ENCODE measurements around the gene CEP76.

The CEP76 gene

GRCh38 chr18:12737243-12737902 is 34.9 kb upstream of the CEP76 start:
- Mint-ChIP-seq H3K27ac (no peak overlapping the region), H3K4me1 (ENCODE audit: low read depth) (peaks cover 2% of the 10 kb centered on the region), H3K4me3 (no peak overlapping the region), H3K36me3 (ENCODE audit: low read depth) (no peaks in the 10 kb centered on the region), H3K9me3 (no peaks in the 10 kb centered on the region), H3K27me3 (no peaks in the 10 kb centered on the region)
- DNase-seq, result no peak

- Mint-ChIP-seq H3K27me3 (no peaks in the 10 kb centered on the region), H3K9me3 (no peaks in the 10 kb centered on the region), H3K4me1 (ENCODE audit: low read depth) (peaks cover 3% of the 10 kb centered on the region), H3K36me3 (ENCODE audit: low read depth) (peaks cover 57% of the 10 kb centered on the region), H3K4me3 (no peak overlapping the region), H3K27ac (no peak overlapping the region)
- peak; percentile 51 for DNase-seq
Measured at GRCh38 chr18:12726774-12727550, 24.4 kb upstream of the CEP76 start.

GRCh38 chr18:12726331-12726730 is 23.8 kb upstream of the CEP76 start:
- H3K27ac Mint-ChIP-seq, result no peak overlapping the region
- peaks cover 63% of the 10 kb centered on the region for H3K36me3 Mint-ChIP-seq (ENCODE audit: low read depth)
- no peaks in the 10 kb centered on the region for H3K27me3 Mint-ChIP-seq
- no peaks in the 10 kb centered on the region for H3K9me3 Mint-ChIP-seq
- H3K4me1 Mint-ChIP-seq (ENCODE audit: low read depth), result peaks cover 4% of the 10 kb centered on the region
- DNase-seq, result no peak
- no peak overlapping the region for H3K4me3 Mint-ChIP-seq

GRCh38 chr18:12722731-12723130 is 20.2 kb upstream of the CEP76 start:
- DNase-seq, result no peak
- peaks cover 91% of the 10 kb centered on the region for H3K36me3 Mint-ChIP-seq (ENCODE audit: low read depth)
- peaks cover 4% of the 10 kb centered on the region for H3K4me1 Mint-ChIP-seq (ENCODE audit: low read depth)
- no peak overlapping the region for H3K4me3 Mint-ChIP-seq
- H3K27me3 Mint-ChIP-seq, result no peaks in the 10 kb centered on the region
- H3K27ac Mint-ChIP-seq, result peak overlapping the region; percentile 45
- no peaks in the 10 kb centered on the region for H3K9me3 Mint-ChIP-seq

- DNase-seq, result no peak
- H3K9me3 Mint-ChIP-seq, result no peaks in the 10 kb centered on the region
- no peaks in the 10 kb centered on the region for H3K27me3 Mint-ChIP-seq
- H3K4me3 Mint-ChIP-seq, result no peak overlapping the region
- peaks cover 4% of the 10 kb centered on the region for H3K4me1 Mint-ChIP-seq (ENCODE audit: low read depth)
- H3K36me3 Mint-ChIP-seq (ENCODE audit: low read depth), result peaks cover 93% of the 10 kb centered on the region
- peak overlapping the region; percentile 70 for H3K27ac Mint-ChIP-seq
Measured at GRCh38 chr18:12721495-12722275, 19.2 kb upstream of the CEP76 start.

GRCh38 chr18:12711446-12711845 is 8.9 kb upstream of the CEP76 start:
- peaks cover 4% of the 10 kb centered on the region for H3K4me1 Mint-ChIP-seq (ENCODE audit: low read depth)
- no peak overlapping the region for H3K4me3 Mint-ChIP-seq
- no peaks in the 10 kb centered on the region for H3K9me3 Mint-ChIP-seq
- H3K27ac Mint-ChIP-seq, result peak overlapping the region; percentile 48
- DNase-seq, result no peak
- H3K27me3 Mint-ChIP-seq, result no peaks in the 10 kb centered on the region
- peaks cover 88% of the 10 kb centered on the region for H3K36me3 Mint-ChIP-seq (ENCODE audit: low read depth)

GRCh38 chr18:12703664-12704063 is 1.1 kb upstream of the CEP76 start:
- peaks cover 43% of the 10 kb centered on the region for H3K4me1 Mint-ChIP-seq (ENCODE audit: low read depth)
- H3K36me3 Mint-ChIP-seq (ENCODE audit: low read depth), result peaks cover 85% of the 10 kb centered on the region
- DNase-seq, result no peak
- H3K27me3 Mint-ChIP-seq, result no peaks in the 10 kb centered on the region
- peak overlapping the region; percentile 100 for H3K27ac Mint-ChIP-seq
- H3K4me3 Mint-ChIP-seq, result peak overlapping the region; percentile 99
- H3K9me3 Mint-ChIP-seq, result no peaks in the 10 kb centered on the region

GRCh38 chr18:12703096-12703567 is 609 bp upstream of the CEP76 start:
- Mint-ChIP-seq H3K9me3 (no peaks in the 10 kb centered on the region), H3K4me1 (ENCODE audit: low read depth) (peaks cover 47% of the 10 kb centered on the region), H3K27ac (peak overlapping the region; percentile 100), H3K36me3 (ENCODE audit: low read depth) (peaks cover 87% of the 10 kb centered on the region), H3K27me3 (no peaks in the 10 kb centered on the region), H3K4me3 (peak overlapping the region; percentile 99)
- DNase-seq, result no peak

GRCh38 chr18:12701161-12701560 is 1.4 kb downstream of the CEP76 start:
- peaks cover 42% of the 10 kb centered on the region for H3K4me1 Mint-ChIP-seq (ENCODE audit: low read depth)
- no peaks in the 10 kb centered on the region for H3K27me3 Mint-ChIP-seq
- DNase-seq, result no peak
- H3K27ac Mint-ChIP-seq, result peak overlapping the region; percentile 100
- H3K4me3 Mint-ChIP-seq, result peak overlapping the region; percentile 99
- H3K9me3 Mint-ChIP-seq, result no peaks in the 10 kb centered on the region
- peaks cover 79% of the 10 kb centered on the region for H3K36me3 Mint-ChIP-seq (ENCODE audit: low read depth)

GRCh38 chr18:12699747-12700146 is 2.8 kb downstream of the CEP76 start:
- no peaks in the 10 kb centered on the region for H3K9me3 Mint-ChIP-seq
- H3K4me3 Mint-ChIP-seq, result no peak overlapping the region
- no peaks in the 10 kb centered on the region for H3K27me3 Mint-ChIP-seq
- H3K36me3 Mint-ChIP-seq (ENCODE audit: low read depth), result peaks cover 78% of the 10 kb centered on the region
- peaks cover 33% of the 10 kb centered on the region for H3K4me1 Mint-ChIP-seq (ENCODE audit: low read depth)
- DNase-seq, result no peak
- no peak overlapping the region for H3K27ac Mint-ChIP-seq

GRCh38 chr18:12694032-12694431 is 8.5 kb downstream of the CEP76 start:
- H3K27me3 Mint-ChIP-seq, result no peaks in the 10 kb centered on the region
- no peak overlapping the region for H3K4me3 Mint-ChIP-seq
- peaks cover 57% of the 10 kb centered on the region for H3K36me3 Mint-ChIP-seq (ENCODE audit: low read depth)
- peak overlapping the region; percentile 67 for H3K27ac Mint-ChIP-seq
- H3K4me1 Mint-ChIP-seq (ENCODE audit: low read depth), result peaks cover 18% of the 10 kb centered on the region
- no peak for DNase-seq
- H3K9me3 Mint-ChIP-seq, result no peaks in the 10 kb centered on the region

GRCh38 chr18:12692206-12692605 is 10.3 kb downstream of the CEP76 start:
- Mint-ChIP-seq H3K27me3 (no peaks in the 10 kb centered on the region), H3K27ac (no peak overlapping the region), H3K4me3 (no peak overlapping the region)

GRCh38 chr18:12689256-12689850 is 13.2 kb downstream of the CEP76 start:
- H3K9me3 Mint-ChIP-seq, result no peaks in the 10 kb centered on the region
- no peak overlapping the region for H3K27ac Mint-ChIP-seq
- H3K4me1 Mint-ChIP-seq (ENCODE audit: low read depth), result peaks cover 14% of the 10 kb centered on the region
- no peaks in the 10 kb centered on the region for H3K27me3 Mint-ChIP-seq
- peaks cover 40% of the 10 kb centered on the region for H3K36me3 Mint-ChIP-seq (ENCODE audit: low read depth)
- DNase-seq, result no peak
- no peak overlapping the region for H3K4me3 Mint-ChIP-seq

More at GRCh38 chr18:12692206-12692605, 10.3 kb downstream of the CEP76 start:
- DNase-seq, result no peak
- Mint-ChIP-seq H3K36me3 (ENCODE audit: low read depth) (peaks cover 43% of the 10 kb centered on the region), H3K9me3 (no peaks in the 10 kb centered on the region), H3K4me1 (ENCODE audit: low read depth) (peaks cover 15% of the 10 kb centered on the region)

GRCh38 chr18:12686100-12686499 is 16.4 kb downstream of the CEP76 start:
- no peaks in the 10 kb centered on the region for H3K9me3 Mint-ChIP-seq
- peaks cover 38% of the 10 kb centered on the region for H3K36me3 Mint-ChIP-seq (ENCODE audit: low read depth)
- no peaks in the 10 kb centered on the region for H3K27me3 Mint-ChIP-seq
- no peak for DNase-seq
- H3K4me1 Mint-ChIP-seq (ENCODE audit: low read depth), result peaks cover 2% of the 10 kb centered on the region
- no peak overlapping the region for H3K4me3 Mint-ChIP-seq
- no peak overlapping the region for H3K27ac Mint-ChIP-seq

All from activated T-cell treated with anti-CD3 and anti-CD28 coated beads, Interleukin-2, amount 50 U/mL, for 24 hours (primary cell).